Small intestine (tissue), 7 donors: ENCODE measurements around the gene SHOC2. TPM values are rescaled to one million over a fixed set of nuclear protein-coding genes. Genes with fewer than 3 reads are reported as not detected.
A peak's percentile ranks its signal among the peaks of the same experiment; 100 is the strongest.

Source experiments
- DNase-seq, 2 donors: peaks; one replicate each; pipeline versions ENCODE4 v3.0.0 to v3.0.0-alpha.2; 2013
- FAIRE-seq: peaks from 2 replicates; lab custom pipeline; 2012; peaks lifted over from hg19 to GRCh38; lab: Jason Lieb, UNC
- H3K27ac ChIP-seq, 3 donors: one replicate each; pipeline ENCODE4 v1.5.1; 2013; ENCODE audit warnings: low read length in 2 of 3, mild to moderate bottlenecking in 2 of 3, control low read depth in 1 of 3, inconsistent platforms in 1 of 3, low read depth in 1 of 3, moderate library complexity in 1 of 3
- H3K27me3 ChIP-seq, 3 donors: one replicate each; pipeline ENCODE4 v1.6.1; 2013; ENCODE audit warnings: low read length in 3 of 3, inconsistent platforms in 1 of 3; ENCODE audit not compliant: control insufficient read depth in 3 of 3, insufficient read depth in 3 of 3
- H3K36me3 ChIP-seq, 3 donors: one replicate each; pipeline ENCODE4 v1.6.1; 2013; ENCODE audit warnings: low read length in 3 of 3, inconsistent platforms in 1 of 3, low read depth in 1 of 3, mild to moderate bottlenecking in 1 of 3, moderate library complexity in 1 of 3; ENCODE audit not compliant: control insufficient read depth in 3 of 3, insufficient read depth in 2 of 3
- H3K4me1 ChIP-seq, 3 donors: one replicate each; pipeline ENCODE4 v1.6.1; 2013; ENCODE audit warnings: low read length in 2 of 3, inconsistent platforms in 1 of 3, low read depth in 1 of 3, mild to moderate bottlenecking in 1 of 3, moderate library complexity in 1 of 3; ENCODE audit not compliant: control insufficient read depth in 3 of 3, insufficient read depth in 2 of 3
- H3K4me3 ChIP-seq, 3 donors: one replicate each; pipeline ENCODE4 v1.5.1; 2013; ENCODE audit warnings: low read length in 3 of 3, control low read depth in 1 of 3, inconsistent platforms in 1 of 3, low read depth in 1 of 3, mild to moderate bottlenecking in 1 of 3, moderate library complexity in 1 of 3
- H3K9me3 ChIP-seq, 2 donors: one replicate each; pipeline ENCODE4 v1.6.1; 2013; ENCODE audit warnings: low read depth in 1 of 2, low read length in 1 of 2; ENCODE audit not compliant: control insufficient read depth in 2 of 2, insufficient read depth in 1 of 2
- WGBS, 3 donors: extraction: QIAGEN DNeasy Blood & Tissue Kit; methylation state at CpG; one replicate each; pipeline ENCODE4 v1.1.7; 2013; 5-methylcytosine and 5-hydroxymethylcytosine counted together
- polyA plus RNA-seq, 4 donors: library from polyadenylated mRNA; stranded (reverse) in 3 of 4; unstranded in 1 of 4; fragments of 200-250 nt in 3 of 4; fragments of 120-200 nt in 1 of 4; gene quantifications; one replicate each; pipeline versions ENCODE4 v1.2.1 to v1.2.3, GENCODE V29; 2013
- donor health status: healthy with polysubstance abuse.
- donor health status: control.
- donor health status: control.
- donor health status: Bipolar disorder and iron deficiency.
- donor health status: healthy.

Gene SHOC2
- polyA plus RNA-seq, 4 donors = 17.8 to 34.5 (median 25.3) TPM

GRCh38 chr10:110876000-110876399, 43.4 kb upstream of the SHOC2 start:
- no peak for DNase-seq
- Histone ChIP-seq H3K4me3 (peak overlapping the region in 1 of 3 donors; percentile 1), H3K27me3 (no peaks in the 10 kb centered on the region), H3K9me3 (no peaks in the 10 kb centered on the region), H3K36me3 (peaks cover 0 to 10% (median 4%) of the 10 kb centered on the region in 3 donors), H3K4me1 (peaks cover 2 to 7% (median 4%) of the 10 kb centered on the region in 3 donors), H3K27ac (peak overlapping the region in 1 of 3 donors; percentile 24)
- WGBS, 3 donors = 50 to 60% (median 53%) methylated on average over 2 of the region's 2 CpGs
- no peak for FAIRE-seq

- Histone ChIP-seq H3K9me3 (no peaks in the 10 kb centered on the region), H3K27me3 (no peaks in the 10 kb centered on the region), H3K27ac (no peak overlapping the region), H3K36me3 (peaks cover 3 to 13% (median 4%) of the 10 kb centered on the region in 3 donors), H3K4me1 (peaks cover 0 to 7% (median 2%) of the 10 kb centered on the region in 3 donors), H3K4me3 (no peak overlapping the region)
- DNase-seq (no peak), FAIRE-seq (peak; percentile 61)
- 87 to 90% (median 87%) methylated on average over 1 of the region's 1 CpG for WGBS, 3 donors
Observed at GRCh38 chr10:110876788-110877187, 42.6 kb upstream of the SHOC2 start.

GRCh38 chr10:110880012-110880411, 39.4 kb upstream of the SHOC2 start:
- H3K4me3 ChIP-seq = no peak overlapping the region
- peaks cover 0 to 7% (median 4%) of the 10 kb centered on the region in 3 donors for H3K4me1 ChIP-seq
- peaks cover 3 to 19% (median 12%) of the 10 kb centered on the region in 3 donors for H3K36me3 ChIP-seq
- no peak overlapping the region for H3K27ac ChIP-seq
- WGBS, 3 donors = 57 to 76% (median 60%) methylated on average over 3 of the region's 3 CpGs
- FAIRE-seq (no peak), DNase-seq (no peak)
- H3K9me3 ChIP-seq = no peaks in the 10 kb centered on the region
- no peaks in the 10 kb centered on the region for H3K27me3 ChIP-seq

GRCh38 chr10:110881247-110881646, 38.2 kb upstream of the SHOC2 start:
- Histone ChIP-seq H3K27me3 (no peaks in the 10 kb centered on the region), H3K27ac (no peak overlapping the region), H3K4me3 (no peak overlapping the region), H3K9me3 (no peaks in the 10 kb centered on the region), H3K4me1 (peaks cover 0 to 4% (median 3%) of the 10 kb centered on the region in 3 donors), H3K36me3 (peaks cover 3 to 16% (median 13%) of the 10 kb centered on the region in 3 donors)
- FAIRE-seq = no peak
- WGBS, 3 donors = 85 to 94% (median 91%) methylated on average over 9 of the region's 9 CpGs
- DNase-seq = no peak

- Histone ChIP-seq H3K4me3 (no peak overlapping the region), H3K27me3 (no peaks in the 10 kb centered on the region), H3K27ac (no peak overlapping the region), H3K4me1 (peaks cover 0 to 4% (median 3%) of the 10 kb centered on the region in 3 donors), H3K36me3 (peaks cover 3 to 16% (median 15%) of the 10 kb centered on the region in 3 donors), H3K9me3 (no peaks in the 10 kb centered on the region)
- DNase-seq (no peak), FAIRE-seq (no peak)
- WGBS, 3 donors = 34 to 63% (median 43%) methylated on average over 4 of the region's 4 CpGs
Observed at GRCh38 chr10:110881905-110882304, 37.5 kb upstream of the SHOC2 start.

GRCh38 chr10:110883924-110884323, 35.5 kb upstream of the SHOC2 start:
- H3K27me3 ChIP-seq = no peaks in the 10 kb centered on the region
- no peaks in the 10 kb centered on the region for H3K9me3 ChIP-seq
- DNase-seq (no peak), FAIRE-seq (no peak)
- H3K27ac ChIP-seq = peak overlapping the region in 1 of 3 donors; percentile 12
- H3K36me3 ChIP-seq = peaks cover 3 to 19% (median 16%) of the 10 kb centered on the region in 3 donors
- H3K4me3 ChIP-seq = peak overlapping the region in 1 of 3 donors; percentile 11
- 68 to 83% (median 71%) methylated on average over 10 of the region's 10 CpGs for WGBS, 3 donors
- peaks cover 0 to 4% (median 3%) of the 10 kb centered on the region in 3 donors for H3K4me1 ChIP-seq

GRCh38 chr10:110885932-110886674, 33.3 kb upstream of the SHOC2 start:
- peaks cover 2 to 19% (median 16%) of the 10 kb centered on the region in 3 donors for H3K36me3 ChIP-seq
- no peak for FAIRE-seq
- H3K27ac ChIP-seq = peak overlapping the region in 1 of 3 donors; percentile 11
- no peaks in the 10 kb centered on the region for H3K27me3 ChIP-seq
- no peaks in the 10 kb centered on the region for H3K9me3 ChIP-seq
- peaks cover 0 to 2% (median 0%) of the 10 kb centered on the region in 3 donors for H3K4me1 ChIP-seq
- no peak overlapping the region for H3K4me3 ChIP-seq
- no peak for DNase-seq
- WGBS, 3 donors = 45 to 55% (median 51%) methylated on average over 5 of the region's 5 CpGs

- Histone ChIP-seq H3K9me3 (no peaks in the 10 kb centered on the region), H3K4me1 (peaks cover 0 to 2% (median 0%) of the 10 kb centered on the region in 3 donors), H3K4me3 (no peak overlapping the region), H3K27me3 (no peaks in the 10 kb centered on the region), H3K27ac (peak overlapping the region in 1 of 3 donors; percentile 16), H3K36me3 (peaks cover 0 to 19% (median 15%) of the 10 kb centered on the region in 3 donors)
- 94 to 98% (median 97%) methylated on average over 1 of the region's 1 CpG for WGBS, 3 donors
- FAIRE-seq (no peak), DNase-seq (no peak)
Observed at GRCh38 chr10:110887560-110887959, 31.8 kb upstream of the SHOC2 start.
